HG03064 (cell line): ENCODE results near the gene RAD9B.

ENCODE experiments used
- ATAC-seq: cut with Tn5 transposase; IDR thresholded peaks from one replicate; pipeline ENCODE4 v1.9.1; 2021; ENCODE audit warnings: low read depth; ENCODE audit not compliant: unreplicated experiment

Gene RAD9B

GRCh38 chr12:110550981-110551380, 48.9 kb downstream of the RAD9B start:
- no peak for ATAC-seq
